Measurements from ENCODE around the gene STARD10.

The STARD10 gene

DNA sequence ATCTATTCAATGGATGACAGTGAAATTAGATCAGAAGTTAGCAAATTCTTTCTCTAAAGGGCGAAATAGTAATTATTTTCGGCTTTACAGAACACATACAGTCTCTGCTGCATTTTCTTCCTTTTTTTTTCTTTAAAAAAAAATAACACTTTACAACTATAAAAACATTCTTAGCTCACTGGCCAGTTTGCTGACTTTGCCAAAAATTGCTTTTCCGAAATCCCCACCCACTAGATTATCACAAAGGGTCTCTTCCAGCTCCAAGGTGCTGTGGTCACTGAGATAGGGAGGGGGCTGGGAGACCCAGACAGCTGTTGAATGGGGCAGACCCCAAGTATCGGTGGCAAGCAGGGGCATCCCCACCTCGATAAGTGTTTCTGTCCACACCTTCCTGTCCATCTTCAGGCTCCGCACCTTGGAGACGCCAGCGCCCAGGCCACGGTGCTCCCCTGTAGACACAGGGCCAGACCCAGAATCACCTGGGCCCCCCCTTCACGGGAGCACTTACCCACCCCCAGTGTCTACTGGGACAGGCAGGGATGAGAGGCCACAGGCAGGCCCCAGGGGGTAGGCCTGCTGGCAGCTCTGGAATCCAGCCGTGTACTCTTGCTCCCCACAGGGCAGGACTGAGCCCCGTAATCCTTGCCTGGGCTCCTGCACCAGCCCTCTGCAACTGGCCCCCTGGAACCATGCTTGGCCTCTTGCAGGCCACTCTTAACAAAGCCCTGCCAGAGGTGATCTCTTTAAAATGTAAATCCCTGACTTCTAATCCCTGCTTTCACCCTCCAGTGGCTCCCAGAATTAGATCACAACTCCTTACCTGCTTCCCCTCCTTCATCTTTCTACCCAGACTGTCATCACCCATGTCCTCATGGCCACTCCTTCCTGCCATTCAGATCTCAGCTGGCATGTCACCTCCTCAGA lies 88.1 kb downstream of the STARD10 start:
- no peak for DNase-seq (ENCODE audit: low spot score)

GRCh38 chr11:72704783-72705265 lies 89.0 kb downstream of the STARD10 start:
- DNase-seq (ENCODE audit: low spot score), result no peak
